Measurements from ENCODE around the gene MYBPC2. TPM values are rescaled to one million over a fixed set of nuclear protein-coding genes. Genes with fewer than 3 reads are reported as not detected.

The MYBPC2 gene
- total and polyA plus RNA-seq, 9 of the 15 experiments (the other 6 are each of a cell fraction or from before 2014, with no cell fraction given): 0.01 to 0.14 (median 0.04) TPM; not detected in 6

GRCh38 chr19:50476224-50476906 is 43.7 kb downstream of the MYBPC2 start, which contains the start of the genes EMC10 and GARIN5A (continued):
- TF ChIP-seq CEBPG (CRISPR knock-in tag; IDR thresholded peaks at IDR 0.05) (0 out of 2 replicates have a peak, but pooled peaks have one; percentile 56), CEBPG (tag; conservative IDR thresholded peaks at IDR 0.05 in 1 of 2, IDR thresholded peaks at IDR 0.05 in 1 of 2) (no peak), ZNF133 (CRISPR knock-in tag; IDR thresholded peaks at IDR 0.05) (no peak), ZNF589 (CRISPR knock-in tag; IDR thresholded peaks at IDR 0.05; ENCODE audit: low read depth) (0 out of 2 replicates have a peak, but pooled peaks have one; percentile 32), KAT7 (CRISPR knock-in tag; IDR thresholded peaks at IDR 0.05; ENCODE audit: borderline replicate concordance) (0 out of 2 replicates have a peak, but pooled peaks have one; percentile 40), EGR1 (conservative IDR thresholded peaks at IDR 0.05) (peak; percentile 77), SIN3B (IDR thresholded peaks at IDR 0.05; ENCODE audit: low read depth) (peak; percentile 35; the same call in 1 of the 2 replicates), CBX2 (IDR thresholded peaks at IDR 0.05; ENCODE audit: insufficient read depth, low read length, poor library complexity, severe bottlenecking) (no peak), SNRNP70 (optimal IDR thresholded peaks at IDR 0.05; ENCODE audit: low read depth, low read length) (no peak), KDM4B (IDR thresholded peaks at IDR 0.05; ENCODE audit: borderline replicate concordance in 2 of 2, low read depth in 1 of 2) (peak in 1 of 2 experiments; percentile 85; a peak in 1 of 4 replicates), ZC3H11A (IDR thresholded peaks at IDR 0.05; ENCODE audit: low read depth, low read length) (peak; percentile 76; the same call in 1 of the 2 replicates), SRF (CRISPR knock-in tag; IDR thresholded peaks at IDR 0.05) (peak in 1 of 2 experiments; percentile 15; a peak in 1 of 4 replicates), ARHGAP35 (IDR thresholded peaks at IDR 0.05; ENCODE audit: partially characterized antibody) (no peak), ZBTB9 (CRISPR knock-in tag; IDR thresholded peaks at IDR 0.05) (no peak), EP400 (IDR thresholded peaks at IDR 0.05) (peak; percentile 58), SMAD4 (CRISPR knock-in tag; conservative IDR thresholded peaks at IDR 0.05) (0 out of 2 replicates have a peak, but pooled peaks have one; percentile 22), ZFPM2 (CRISPR knock-in tag; IDR thresholded peaks at IDR 0.05) (no peak), HDAC8 (tag; IDR thresholded peaks at IDR 0.05) (no peak; the same call in 1 of the 2 replicates), ID3 (CRISPR knock-in tag; IDR thresholded peaks at IDR 0.05) (no peak), ID3 (tag; IDR thresholded peaks at IDR 0.05) (0 out of 2 replicates have a peak, but pooled peaks have one; percentile 49)
- TF ChIP-seq, protein P1, sequence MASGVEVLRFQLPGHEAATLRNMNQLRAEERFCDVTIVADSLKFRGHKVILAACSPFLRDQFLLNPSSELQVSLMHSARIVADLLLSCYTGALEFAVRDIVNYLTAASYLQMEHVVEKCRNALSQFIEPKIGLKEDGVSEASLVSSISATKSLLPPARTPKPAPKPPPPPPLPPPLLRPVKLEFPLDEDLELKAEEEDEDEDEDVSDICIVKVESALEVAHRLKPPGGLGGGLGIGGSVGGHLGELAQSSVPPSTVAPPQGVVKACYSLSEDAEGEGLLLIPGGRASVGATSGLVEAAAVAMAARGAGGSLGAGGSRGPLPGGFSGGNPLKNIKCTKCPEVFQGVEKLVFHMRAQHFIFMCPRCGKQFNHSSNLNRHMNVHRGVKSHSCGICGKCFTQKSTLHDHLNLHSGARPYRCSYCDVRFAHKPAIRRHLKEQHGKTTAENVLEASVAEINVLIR (CRISPR knock-in tag; IDR thresholded peaks at IDR 0.05): peak; percentile 99
- TF ChIP-seq, protein P2, sequence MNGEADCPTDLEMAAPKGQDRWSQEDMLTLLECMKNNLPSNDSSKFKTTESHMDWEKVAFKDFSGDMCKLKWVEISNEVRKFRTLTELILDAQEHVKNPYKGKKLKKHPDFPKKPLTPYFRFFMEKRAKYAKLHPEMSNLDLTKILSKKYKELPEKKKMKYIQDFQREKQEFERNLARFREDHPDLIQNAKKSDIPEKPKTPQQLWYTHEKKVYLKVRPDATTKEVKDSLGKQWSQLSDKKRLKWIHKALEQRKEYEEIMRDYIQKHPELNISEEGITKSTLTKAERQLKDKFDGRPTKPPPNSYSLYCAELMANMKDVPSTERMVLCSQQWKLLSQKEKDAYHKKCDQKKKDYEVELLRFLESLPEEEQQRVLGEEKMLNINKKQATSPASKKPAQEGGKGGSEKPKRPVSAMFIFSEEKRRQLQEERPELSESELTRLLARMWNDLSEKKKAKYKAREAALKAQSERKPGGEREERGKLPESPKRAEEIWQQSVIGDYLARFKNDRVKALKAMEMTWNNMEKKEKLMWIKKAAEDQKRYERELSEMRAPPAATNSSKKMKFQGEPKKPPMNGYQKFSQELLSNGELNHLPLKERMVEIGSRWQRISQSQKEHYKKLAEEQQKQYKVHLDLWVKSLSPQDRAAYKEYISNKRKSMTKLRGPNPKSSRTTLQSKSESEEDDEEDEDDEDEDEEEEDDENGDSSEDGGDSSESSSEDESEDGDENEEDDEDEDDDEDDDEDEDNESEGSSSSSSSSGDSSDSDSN (IDR thresholded peaks at IDR 0.05; ENCODE audit: borderline replicate concordance in 1 of 2, low read depth in 2 of 2, low read length in 2 of 2): 0 out of 4 replicates have a peak, but pooled peaks of 1 of the 2 experiments have one; percentile 15

All from K562 (cell line).